HG03469 (cell line): Measurements from ENCODE around the gene PDS5B.

Experiments used
- ATAC-seq: cut with Tn5 transposase; IDR thresholded peaks from one replicate; pipeline ENCODE4 v1.9.1; 2021; ENCODE audit warnings: mild to moderate bottlenecking, moderate library complexity, moderate number of reproducible peaks; ENCODE audit not compliant: unreplicated experiment

PDS5B gene

DNA sequence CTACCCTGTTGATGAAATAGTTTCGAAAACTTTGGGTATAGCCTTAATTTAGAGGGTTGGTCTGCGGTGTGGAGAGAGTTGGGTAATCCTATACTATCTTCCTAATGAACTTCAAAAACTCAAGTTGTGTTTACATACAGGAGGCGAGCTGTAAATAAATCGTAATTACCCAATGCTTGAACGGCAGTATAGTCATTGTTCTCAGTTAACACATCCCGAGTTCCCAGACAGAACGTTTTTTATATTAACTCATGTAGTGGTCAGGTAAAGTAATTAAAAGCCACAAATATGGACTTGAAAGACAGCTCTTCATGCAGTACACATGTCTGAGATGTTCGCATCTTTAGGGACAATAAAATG, 1.5 kb downstream of the PDS5B start:
- ATAC-seq = no peak

DNA sequence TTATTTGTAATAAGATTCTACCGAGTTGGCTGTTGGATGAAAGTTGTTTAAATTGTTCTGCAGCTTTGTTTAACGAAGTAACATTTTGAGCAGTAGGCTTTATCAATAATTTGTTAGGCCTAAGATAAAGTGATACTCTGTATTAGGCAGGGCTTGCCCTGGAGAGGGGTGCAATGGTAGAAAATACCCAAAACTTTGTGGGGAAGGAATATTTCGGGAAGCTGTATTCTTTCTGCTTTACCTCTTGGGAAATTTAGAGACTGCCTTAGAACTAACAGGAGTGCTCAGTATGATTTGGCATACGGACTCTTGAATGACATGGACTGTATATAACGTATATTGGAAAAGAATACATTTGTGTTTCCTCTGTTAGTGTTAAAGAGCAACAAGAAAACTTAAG, 2.5 kb downstream of the PDS5B start:
- no peak for ATAC-seq

DNA sequence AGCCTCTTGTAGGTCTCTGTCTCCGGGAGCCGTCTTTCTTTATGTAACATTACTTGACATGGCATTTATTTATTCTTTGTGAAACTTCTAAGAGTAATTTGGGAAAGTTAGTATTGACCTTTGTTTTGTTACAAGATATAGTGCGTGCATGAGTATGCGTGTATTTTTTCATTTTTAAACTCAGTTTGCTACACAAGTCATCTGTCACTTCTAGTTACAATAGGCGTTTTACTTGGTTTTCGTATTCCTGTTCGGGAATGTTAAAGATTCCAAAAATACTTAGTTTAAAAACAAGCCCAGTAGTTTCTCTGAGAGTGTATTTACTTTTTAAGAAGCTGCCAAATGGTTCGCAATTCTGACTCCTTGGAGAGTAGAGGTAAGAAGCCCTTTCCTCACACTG, 3.2 kb downstream of the PDS5B start:
- no peak for ATAC-seq

DNA sequence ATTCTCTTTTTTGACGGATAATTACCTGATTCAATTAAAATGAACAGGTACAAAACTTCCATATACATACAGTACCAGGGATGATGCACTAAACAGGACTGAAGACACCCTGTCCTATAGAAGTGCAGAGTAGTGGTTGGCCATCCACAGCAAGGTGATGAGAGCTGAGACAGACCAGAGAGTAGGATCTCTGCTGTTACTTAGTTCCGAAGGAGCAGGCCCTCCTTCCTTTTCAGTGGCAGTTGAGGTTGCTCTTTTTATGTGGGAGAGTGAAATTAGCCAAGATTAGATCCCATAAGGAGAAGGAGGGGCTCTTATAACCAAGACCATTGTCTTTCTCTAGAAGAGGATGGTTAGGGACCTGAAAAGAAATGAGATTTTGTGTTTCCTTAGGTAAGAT, 4.0 kb downstream of the PDS5B start:
- ATAC-seq = no peak

DNA sequence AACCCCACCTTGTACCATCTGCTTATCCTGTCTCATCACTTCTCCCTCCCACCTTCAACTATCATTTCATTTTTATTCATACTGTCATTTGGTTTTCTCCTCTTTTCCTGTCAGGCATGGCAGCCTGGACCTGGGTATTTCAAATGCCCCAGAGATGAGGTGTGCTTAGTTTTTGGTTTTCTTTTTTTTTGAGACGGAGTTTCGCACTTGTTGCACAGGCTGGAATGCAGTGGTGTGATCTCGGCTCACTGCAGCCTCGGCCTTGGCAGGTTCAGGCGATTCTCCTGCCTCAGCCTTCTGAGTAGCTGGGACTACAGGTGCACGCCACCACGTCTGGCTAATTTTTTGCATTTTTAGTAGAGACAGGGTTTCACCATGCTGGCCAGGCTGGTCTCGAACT, 5.8 kb downstream of the PDS5B start:
- no peak for ATAC-seq

DNA sequence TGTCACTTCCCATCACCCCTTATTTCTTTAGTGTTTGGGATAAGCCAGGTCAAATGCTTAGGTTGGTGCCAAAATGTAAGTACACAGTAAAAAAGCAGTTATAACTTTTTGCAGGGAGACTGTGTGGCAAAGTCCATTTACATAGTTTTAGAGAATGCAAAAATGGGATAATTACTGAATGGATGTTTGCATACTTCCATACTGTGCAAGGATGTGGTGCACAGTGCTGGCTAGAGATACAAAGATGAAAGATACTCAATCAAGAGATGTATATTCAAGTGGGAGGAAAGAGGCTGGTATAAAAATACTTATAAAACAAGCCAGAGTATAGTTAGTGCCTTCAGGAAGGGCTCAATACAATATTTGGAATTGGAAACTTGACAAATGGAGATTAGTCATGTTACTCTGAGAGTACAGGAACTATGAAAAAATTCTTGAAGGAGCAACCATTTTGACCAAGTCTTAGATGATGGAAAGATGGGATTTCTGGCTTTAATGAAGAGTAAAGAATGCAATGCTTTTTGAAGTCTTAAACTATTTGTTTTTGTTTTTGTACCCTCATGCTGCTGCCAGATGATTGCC, 8.0 kb downstream of the PDS5B start:
- ATAC-seq = no peak

DNA sequence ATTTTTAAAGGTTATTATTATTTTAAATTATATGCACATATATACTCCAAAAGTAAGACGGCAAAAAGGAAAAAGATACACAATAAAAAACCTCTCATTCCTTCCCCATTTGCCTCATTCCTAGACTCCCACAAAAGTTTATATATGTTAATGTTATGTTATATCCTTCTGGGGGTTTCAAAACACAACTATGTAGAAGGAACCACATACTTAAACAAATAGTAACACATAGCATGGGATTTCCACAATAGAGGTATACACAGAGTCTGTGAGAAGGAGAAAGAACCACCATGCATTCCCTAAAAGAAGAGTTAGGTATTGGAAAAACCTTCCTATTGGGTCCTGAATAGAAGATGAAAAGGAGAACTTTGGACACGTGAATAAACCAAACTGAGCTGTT, 9.1 kb downstream of the PDS5B start:
- ATAC-seq = no peak

- ATAC-seq = no peak
Measured at GRCh38 chr13:32600890-32601289, 14.6 kb downstream of the PDS5B start.

DNA sequence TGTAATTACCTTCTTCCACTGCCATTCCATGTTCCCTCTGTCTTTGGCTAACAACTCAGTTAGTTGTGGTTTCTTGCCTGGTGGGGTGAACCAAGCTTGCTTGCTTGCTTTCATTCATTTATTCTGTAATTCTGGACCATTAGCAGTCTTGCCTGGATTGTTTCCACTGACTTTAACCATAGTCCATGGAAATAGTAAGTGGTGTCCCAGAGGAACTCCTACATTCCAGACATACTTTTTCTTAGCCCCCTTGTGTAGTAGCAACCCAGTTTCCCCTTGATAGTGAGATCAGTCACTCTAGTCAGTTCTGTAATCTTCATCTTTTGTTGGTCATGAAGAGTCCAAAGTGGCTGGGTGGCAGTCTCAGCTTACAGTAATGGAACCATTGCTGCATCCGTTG, 23.2 kb downstream of the PDS5B start:
- ATAC-seq = no peak

DNA sequence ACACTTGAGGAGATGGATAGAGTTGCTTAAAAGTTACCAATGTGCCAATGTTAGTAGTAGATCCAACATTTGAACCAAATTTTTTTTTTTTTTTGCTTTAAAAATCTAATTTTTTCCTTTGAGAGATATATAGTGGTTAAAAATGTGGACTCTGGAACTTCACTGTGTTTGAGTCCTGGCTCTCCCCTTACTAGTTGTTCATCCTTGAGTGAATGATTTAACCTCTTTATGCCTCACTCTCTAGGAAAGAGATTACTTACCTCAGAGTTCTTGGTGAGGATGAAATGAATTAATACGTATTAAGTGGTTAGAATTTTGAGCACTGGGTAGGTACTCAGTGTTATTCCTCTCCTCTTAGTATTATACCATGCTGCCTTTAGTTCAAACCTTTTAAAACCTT, 24.3 kb downstream of the PDS5B start:
- ATAC-seq = no peak

DNA sequence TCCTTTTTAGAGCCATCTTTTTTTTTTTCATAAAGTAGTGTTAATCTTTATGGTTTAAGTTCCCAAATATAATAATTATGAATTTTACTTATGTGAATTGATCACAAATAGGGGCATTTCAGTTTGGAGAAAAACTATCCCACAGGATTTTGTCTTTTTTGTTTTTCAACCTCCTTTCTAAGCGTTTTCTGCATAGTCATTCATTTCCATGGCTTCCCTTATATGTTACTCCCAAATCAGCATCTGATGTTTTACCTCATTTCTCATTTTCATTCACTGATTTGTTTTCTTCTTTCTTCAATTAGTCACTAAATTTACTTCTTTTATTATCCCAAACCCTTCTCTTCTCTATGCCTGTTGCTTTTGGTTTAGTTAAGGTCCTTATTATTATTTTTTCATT, 24.7 kb downstream of the PDS5B start:
- ATAC-seq = no peak

DNA sequence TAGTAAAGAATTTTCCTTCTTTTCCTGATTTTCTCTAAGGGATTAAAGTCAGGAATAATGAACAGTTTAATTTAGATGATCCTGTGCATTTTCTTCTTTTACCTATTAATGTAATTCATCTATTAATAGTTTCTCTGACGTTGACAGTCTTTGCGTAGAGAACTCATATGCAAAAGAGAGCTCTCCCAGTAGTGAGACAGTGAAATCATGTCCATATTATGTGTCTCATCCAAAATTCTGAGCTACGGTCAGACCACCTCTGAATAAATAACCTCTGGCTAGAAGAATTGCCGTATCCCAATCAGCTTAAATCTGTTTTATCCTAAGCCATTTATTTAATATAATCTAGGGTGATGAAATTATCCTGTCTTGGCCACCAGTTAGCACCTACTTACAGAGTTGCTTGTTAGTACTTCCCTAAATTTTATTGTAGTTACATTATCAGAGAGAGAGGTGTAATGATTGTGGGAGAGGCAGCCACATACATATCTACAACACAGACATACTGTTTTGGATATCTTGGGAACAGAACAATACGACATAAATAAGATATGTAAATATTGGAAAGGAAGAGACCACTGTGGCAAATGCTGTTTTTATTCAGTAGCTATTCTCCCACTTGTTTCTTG, 30.7 kb downstream of the PDS5B start:
- ATAC-seq = no peak

DNA sequence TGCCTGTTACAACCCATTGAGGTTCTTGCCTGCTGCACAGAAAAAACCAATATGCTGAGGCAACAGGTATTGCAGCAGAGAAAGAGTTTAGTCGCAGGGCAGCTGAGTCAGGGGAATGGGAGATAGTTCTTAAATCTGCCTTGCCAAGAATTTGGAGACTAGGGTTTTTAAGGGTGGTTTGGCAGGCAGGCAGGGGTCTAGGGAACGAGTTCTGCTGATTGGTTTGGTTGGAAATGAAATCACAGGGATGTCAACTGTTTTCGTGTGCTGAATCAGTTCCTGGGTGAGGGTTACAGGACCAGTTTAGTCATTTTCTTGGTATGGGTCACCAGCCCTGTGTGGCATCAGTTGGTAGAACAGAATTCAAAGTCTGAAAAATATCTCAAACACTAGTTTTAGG, 36.6 kb downstream of the PDS5B start:
- ATAC-seq = no peak

DNA sequence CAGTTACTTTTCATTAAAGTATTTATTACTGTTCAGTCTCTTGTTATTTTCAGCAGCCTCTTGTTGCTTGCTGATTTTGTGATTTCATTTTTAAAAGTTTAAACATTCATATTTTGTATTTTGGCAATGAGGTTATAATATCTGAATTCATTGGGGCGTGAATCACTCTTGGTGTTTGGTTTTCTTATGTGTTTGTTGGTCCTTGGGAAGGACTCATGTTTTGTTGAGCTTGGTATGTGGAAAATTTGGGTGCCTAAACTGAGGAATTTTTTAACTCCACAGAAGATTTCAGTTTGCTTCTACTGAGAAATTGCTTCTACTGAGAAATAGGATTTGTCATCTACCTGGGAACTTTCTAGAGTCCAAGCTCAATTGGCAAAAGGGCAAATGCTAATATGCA, 38.2 kb downstream of the PDS5B start:
- no peak for ATAC-seq

DNA sequence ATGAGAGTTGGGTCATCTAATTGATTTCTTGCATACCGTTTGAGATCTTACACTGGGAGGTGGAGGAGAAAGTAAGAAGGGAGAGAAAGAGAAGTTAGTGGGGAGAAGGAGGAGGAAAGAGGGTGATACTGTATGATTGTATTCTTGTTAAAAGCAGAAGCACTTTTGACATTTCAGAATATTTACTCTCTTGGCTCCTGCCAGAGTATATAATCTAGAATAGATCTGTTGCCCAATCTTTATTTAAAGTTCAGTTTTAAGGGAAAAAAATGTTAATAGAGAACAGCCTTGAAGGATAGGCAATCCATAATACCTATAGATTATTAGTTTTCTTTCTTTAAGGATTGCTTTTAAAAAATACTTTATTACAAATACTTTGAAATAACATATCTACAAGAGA, 41.5 kb downstream of the PDS5B start:
- ATAC-seq = no peak

DNA sequence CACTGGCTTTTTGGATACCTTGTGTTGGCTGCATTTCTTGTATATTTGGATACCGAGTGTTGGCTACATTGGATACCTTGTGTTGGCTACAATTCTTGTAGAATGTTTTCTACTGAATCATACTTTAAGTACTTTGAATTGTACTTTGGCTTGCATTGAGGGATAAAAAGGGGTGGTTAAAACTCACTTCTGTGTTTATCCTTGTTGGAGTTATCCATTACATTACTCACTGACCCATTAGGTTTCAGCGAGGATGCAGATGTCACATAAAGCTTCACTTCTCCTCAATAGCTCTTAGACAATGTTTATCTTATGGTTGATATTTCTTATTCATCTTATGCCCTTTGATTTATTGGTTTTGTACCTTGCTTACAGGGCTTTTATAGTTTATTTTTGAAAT, 43.1 kb downstream of the PDS5B start:
- ATAC-seq = no peak

- ATAC-seq = no peak
Measured at GRCh38 chr13:32629866-32630265, 43.6 kb downstream of the PDS5B start.

DNA sequence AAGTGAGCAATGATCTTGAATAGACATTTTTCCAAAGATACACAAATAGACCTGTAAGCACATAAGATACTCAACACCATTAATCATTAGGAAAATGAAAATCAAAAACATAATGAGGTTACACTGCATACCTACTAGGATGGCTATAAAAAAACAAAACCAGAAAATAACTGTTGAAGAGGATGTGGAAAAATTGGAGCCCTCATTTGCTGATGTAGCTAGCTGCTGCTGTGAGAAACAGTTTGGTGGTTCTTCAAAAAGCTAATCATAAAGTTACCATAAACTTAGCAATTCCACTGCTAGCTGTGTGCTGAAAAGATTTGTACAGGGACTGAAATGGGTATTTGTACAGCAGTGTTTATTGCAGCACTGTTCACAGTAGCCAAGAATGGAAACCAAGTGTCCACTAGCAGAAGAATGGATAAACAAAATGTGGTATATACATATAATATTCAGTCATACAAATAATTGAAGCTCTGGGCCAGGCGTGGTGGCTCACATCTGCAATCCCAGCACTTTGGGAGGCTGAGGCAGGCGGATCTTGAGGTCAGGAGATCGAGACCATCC, 46.2 kb downstream of the PDS5B start:
- ATAC-seq = no peak

- no peak for ATAC-seq
Measured at GRCh38 chr13:32636711-32637110, 50.5 kb downstream of the PDS5B start.

- no peak for ATAC-seq
Measured at GRCh38 chr13:32638739-32639138, 52.5 kb downstream of the PDS5B start.

GRCh38 chr13:32639502-32640105, 53.4 kb downstream of the PDS5B start:
- no peak for ATAC-seq

- no peak for ATAC-seq
Measured at GRCh38 chr13:32642316-32642715, 56.1 kb downstream of the PDS5B start.

DNA sequence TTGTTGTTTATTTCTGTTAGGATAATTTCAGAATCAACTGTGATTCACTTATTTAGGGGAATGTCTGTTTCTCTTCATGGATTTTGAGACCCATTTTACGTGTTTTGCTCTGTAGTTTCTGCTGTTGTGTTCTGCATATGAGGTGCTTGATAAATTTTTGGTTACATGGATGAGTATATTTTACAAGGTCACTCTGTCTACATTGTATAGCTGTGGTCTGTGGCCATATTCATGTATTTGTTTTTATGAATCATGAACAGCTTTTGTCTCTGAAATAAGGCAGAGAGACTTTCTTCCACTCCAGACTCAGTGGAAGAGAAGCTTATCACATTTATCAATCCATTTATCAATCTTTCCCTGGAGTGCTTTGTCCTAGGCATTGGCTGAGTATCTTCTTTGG, 56.6 kb downstream of the PDS5B start:
- ATAC-seq = no peak
